ENCODE measurements around the gene TRIM44.
"Not testable (repeated sequence)": the region's sequence is repeated elsewhere in the genome, so short reads cannot be mapped to it uniquely, and the experiment has no call there.

The TRIM44 gene

GRCh38 chr11:35826006-35826405 is 163.4 kb downstream of the TRIM44 start:
- no peak for TF ChIP-seq CTCF (IDR thresholded peaks at IDR 0.05; ENCODE audit: extremely low read depth, insufficient read depth, missing control alignments)
- in situ Hi-C loops (cut with MboI; ENCODE audit: low pct_unique_long_range_greater_than_20kb, low sequenced_read_pairs, unreplicated experiment), result loop anchor here (10.0 kb wide), 1 partner anchor 211 kb away; the partner anchor contains the start of gene FJX1

GRCh38 chr11:35826949-35827348 is 164.4 kb downstream of the TRIM44 start:
- DNase-seq (ENCODE audit: low spot score), result no peak
- TF ChIP-seq CTCF (IDR thresholded peaks at IDR 0.05; ENCODE audit: extremely low read depth, insufficient read depth, missing control alignments), result no peak
- in situ Hi-C loops (cut with MboI; ENCODE audit: low pct_unique_long_range_greater_than_20kb, low sequenced_read_pairs, unreplicated experiment), result loop anchor here (10.0 kb wide), 1 partner anchor 212 kb away; the partner anchor contains the start of gene FJX1

More at GRCh38 chr11:35826006-35826405, 163.4 kb downstream of the TRIM44 start:
- DNase-seq (ENCODE audit: low spot score), result no peak

- in situ Hi-C loops (cut with MboI; ENCODE audit: low pct_unique_long_range_greater_than_20kb, low sequenced_read_pairs, unreplicated experiment), result no loop called here
- TF ChIP-seq CTCF (IDR thresholded peaks at IDR 0.05; ENCODE audit: extremely low read depth, insufficient read depth, missing control alignments), result no peak
- no peak for DNase-seq (ENCODE audit: low spot score)
These were observed 173.6 kb downstream of the TRIM44 start for GRCh38 chr11:35836205-35836604.

GRCh38 chr11:35838071-35838470 is 175.5 kb downstream of the TRIM44 start:
- in situ Hi-C loops (cut with MboI; ENCODE audit: low pct_unique_long_range_greater_than_20kb, low sequenced_read_pairs, unreplicated experiment), result no loop called here
- DNase-seq (ENCODE audit: low spot score), result no peak
- TF ChIP-seq CTCF (IDR thresholded peaks at IDR 0.05; ENCODE audit: extremely low read depth, insufficient read depth, missing control alignments), result no peak

- DNase-seq (ENCODE audit: low spot score); in situ Hi-C loops (cut with MboI; ENCODE audit: low pct_unique_long_range_greater_than_20kb, low sequenced_read_pairs, unreplicated experiment): not testable (repeated sequence)
These were observed 176.3 kb downstream of the TRIM44 start for GRCh38 chr11:35838697-35839367.

GRCh38 chr11:35839368-35840161 is 177.0 kb downstream of the TRIM44 start:
- DNase-seq (ENCODE audit: low spot score), result no peak
- in situ Hi-C loops (cut with MboI; ENCODE audit: low pct_unique_long_range_greater_than_20kb, low sequenced_read_pairs, unreplicated experiment), result no loop called here
- no peak for TF ChIP-seq CTCF (IDR thresholded peaks at IDR 0.05; ENCODE audit: extremely low read depth, insufficient read depth, missing control alignments)

- no peak for TF ChIP-seq CTCF (IDR thresholded peaks at IDR 0.05; ENCODE audit: extremely low read depth, insufficient read depth, missing control alignments)
- no peak for DNase-seq (ENCODE audit: low spot score)
- in situ Hi-C loops (cut with MboI; ENCODE audit: low pct_unique_long_range_greater_than_20kb, low sequenced_read_pairs, unreplicated experiment), result no loop called here
These were observed 179.2 kb downstream of the TRIM44 start for GRCh38 chr11:35841733-35842132.

All from GM13977 (cell line).